Mesothelial cell of epicardium (in vitro differentiated cells): Measurements from ENCODE around the gene HDAC4. TPM values are rescaled to one million over a fixed set of nuclear protein-coding genes. Genes with fewer than 3 reads are reported as not detected.

ENCODE experiments used
- DNase-seq, 2 experiments: peaks; one replicate each; pipeline ENCODE4 v3.0.0; 2021; ENCODE audit warnings: low spot score in 2 of 2; ENCODE audit not compliant: unreplicated experiment in 2 of 2
- H3K27ac Mint-ChIP-seq: 2 replicates; pipeline ENCODE4 v1.8.0; 2021; ENCODE audit warnings: mixed read lengths
- H3K27me3 Mint-ChIP-seq: 2 replicates; pipeline ENCODE4 v1.8.0; 2021; ENCODE audit warnings: low read depth, mixed read lengths
- H3K36me3 Mint-ChIP-seq: 2 replicates; pipeline ENCODE4 v1.8.0; 2021; ENCODE audit warnings: mixed read lengths
- H3K4me1 Mint-ChIP-seq: 2 replicates; pipeline ENCODE4 v1.8.0; 2021; ENCODE audit warnings: mixed read lengths
- H3K4me3 Mint-ChIP-seq: 2 replicates; pipeline ENCODE4 v1.8.0; 2021; ENCODE audit warnings: mild to moderate bottlenecking, moderate library complexity, mixed read lengths
- H3K9me3 Mint-ChIP-seq: 2 replicates; pipeline ENCODE4 v1.8.0; 2021; ENCODE audit warnings: mixed read lengths
- total RNA-seq: library from RNA; stranded (reverse); gene quantifications from 3 replicates; pipeline ENCODE4 v1.2.1, GENCODE V29; 2021
- TF ChIP-seq, protein P1 (sequence below): fragments of 200-600 bp; sonication (generic); IDR thresholded peaks from one replicate; pipeline ENCODE4 v1.5.0; 2021; ENCODE audit warnings: antibody characterized with exemption; ENCODE audit not compliant: unreplicated experiment

HDAC4 gene
- total RNA-seq, 1 donor from 2014 or later, result 59.2 TPM

DNA sequence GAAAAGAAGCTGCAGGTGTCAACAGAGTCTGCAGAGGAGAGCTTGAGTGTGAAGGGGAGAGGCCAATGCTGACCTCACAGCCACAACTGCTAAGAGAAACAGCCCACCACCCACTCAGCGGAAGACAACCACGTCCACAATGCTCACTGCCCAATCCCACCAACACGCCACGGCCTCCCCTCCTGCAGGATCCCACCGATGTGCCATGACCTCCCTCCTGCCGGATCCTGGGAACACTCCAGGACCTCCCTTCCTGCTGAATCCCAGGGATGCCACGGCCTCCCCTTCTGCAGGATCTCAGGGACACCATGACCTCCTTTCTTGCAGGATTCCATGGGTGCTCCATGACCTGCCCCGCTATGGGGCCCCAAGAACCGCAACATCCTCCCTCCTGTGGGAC lies 285.2 kb downstream of the HDAC4 start:
- Mint-ChIP-seq H3K36me3 (peaks cover 4% of the 10 kb centered on the region), H3K27ac (no peak overlapping the region), H3K4me3 (no peak overlapping the region), H3K27me3 (no peaks in the 10 kb centered on the region), H3K4me1 (peaks cover 14% of the 10 kb centered on the region), H3K9me3 (no peaks in the 10 kb centered on the region)
- TF ChIP-seq, protein P1, sequence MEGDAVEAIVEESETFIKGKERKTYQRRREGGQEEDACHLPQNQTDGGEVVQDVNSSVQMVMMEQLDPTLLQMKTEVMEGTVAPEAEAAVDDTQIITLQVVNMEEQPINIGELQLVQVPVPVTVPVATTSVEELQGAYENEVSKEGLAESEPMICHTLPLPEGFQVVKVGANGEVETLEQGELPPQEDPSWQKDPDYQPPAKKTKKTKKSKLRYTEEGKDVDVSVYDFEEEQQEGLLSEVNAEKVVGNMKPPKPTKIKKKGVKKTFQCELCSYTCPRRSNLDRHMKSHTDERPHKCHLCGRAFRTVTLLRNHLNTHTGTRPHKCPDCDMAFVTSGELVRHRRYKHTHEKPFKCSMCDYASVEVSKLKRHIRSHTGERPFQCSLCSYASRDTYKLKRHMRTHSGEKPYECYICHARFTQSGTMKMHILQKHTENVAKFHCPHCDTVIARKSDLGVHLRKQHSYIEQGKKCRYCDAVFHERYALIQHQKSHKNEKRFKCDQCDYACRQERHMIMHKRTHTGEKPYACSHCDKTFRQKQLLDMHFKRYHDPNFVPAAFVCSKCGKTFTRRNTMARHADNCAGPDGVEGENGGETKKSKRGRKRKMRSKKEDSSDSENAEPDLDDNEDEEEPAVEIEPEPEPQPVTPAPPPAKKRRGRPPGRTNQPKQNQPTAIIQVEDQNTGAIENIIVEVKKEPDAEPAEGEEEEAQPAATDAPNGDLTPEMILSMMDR, result no peak
- no peak for DNase-seq

DNA sequence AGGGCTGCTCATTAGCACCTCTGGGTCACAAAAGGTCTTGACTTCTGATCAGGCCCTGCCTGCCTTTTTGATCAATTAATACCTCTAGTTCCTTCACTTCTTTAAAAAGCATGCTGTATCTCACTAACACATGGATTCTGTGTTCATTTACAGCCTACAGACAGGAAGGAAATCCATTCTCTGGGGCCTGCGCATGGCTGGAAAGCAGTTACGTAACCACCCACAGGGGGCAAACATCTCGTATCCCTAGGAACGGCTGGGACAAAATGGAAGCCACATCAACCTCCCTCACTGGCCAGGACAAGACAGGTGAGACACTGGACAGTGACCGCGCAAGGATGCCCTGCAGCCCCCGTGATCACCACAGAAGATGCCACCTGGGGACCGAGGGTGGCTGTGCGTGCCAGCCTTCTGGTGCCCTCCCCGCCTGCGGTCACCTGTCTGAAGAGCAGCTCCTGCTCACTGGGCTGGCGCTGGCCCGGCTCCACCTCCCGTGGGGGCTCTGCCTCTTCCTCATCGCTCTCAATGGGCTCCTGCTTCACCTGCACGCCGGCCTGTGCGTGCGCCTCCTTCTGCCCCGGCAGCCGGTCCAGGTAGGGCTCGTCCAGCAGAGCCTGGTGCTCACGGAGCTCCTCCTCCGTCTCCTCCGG lies 286.1 kb downstream of the HDAC4 start:
- Mint-ChIP-seq H3K27ac (no peak overlapping the region), H3K36me3 (peaks cover 4% of the 10 kb centered on the region), H3K27me3 (no peaks in the 10 kb centered on the region), H3K4me1 (peaks cover 14% of the 10 kb centered on the region), H3K4me3 (no peak overlapping the region), H3K9me3 (no peaks in the 10 kb centered on the region)
- TF ChIP-seq, protein P1, result no peak
- DNase-seq, result no peak

DNA sequence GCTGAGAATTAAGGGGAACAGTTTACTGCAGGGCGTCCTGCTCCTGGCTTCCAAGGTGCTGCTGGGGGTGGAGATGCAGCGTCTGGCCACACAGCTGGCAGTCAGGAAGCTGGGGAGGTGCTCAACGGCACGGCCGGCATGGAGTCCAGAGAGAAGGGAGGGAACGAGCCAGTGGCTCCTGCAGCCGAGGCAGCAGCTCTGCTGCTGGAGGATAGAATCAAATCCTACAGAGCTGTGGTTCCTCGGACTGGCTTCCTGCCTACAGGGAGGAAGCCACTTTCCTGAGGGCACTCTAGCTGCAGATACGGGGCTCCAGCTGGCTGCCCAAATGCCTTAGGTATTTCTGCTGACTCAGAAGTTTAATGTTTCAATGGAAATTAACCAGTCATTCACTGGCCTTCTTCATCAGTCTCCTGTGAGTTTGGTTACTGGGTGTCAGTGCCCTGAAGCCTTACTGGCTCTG lies 286.7 kb downstream of the HDAC4 start:
- peak overlapping the region; percentile 48 for H3K27ac Mint-ChIP-seq
- no peak for DNase-seq
- TF ChIP-seq, protein P1, result no peak
- no peaks in the 10 kb centered on the region for H3K27me3 Mint-ChIP-seq
- no peak overlapping the region for H3K4me3 Mint-ChIP-seq
- peaks cover 14% of the 10 kb centered on the region for H3K4me1 Mint-ChIP-seq
- H3K9me3 Mint-ChIP-seq, result no peaks in the 10 kb centered on the region
- peaks cover 4% of the 10 kb centered on the region for H3K36me3 Mint-ChIP-seq

DNA sequence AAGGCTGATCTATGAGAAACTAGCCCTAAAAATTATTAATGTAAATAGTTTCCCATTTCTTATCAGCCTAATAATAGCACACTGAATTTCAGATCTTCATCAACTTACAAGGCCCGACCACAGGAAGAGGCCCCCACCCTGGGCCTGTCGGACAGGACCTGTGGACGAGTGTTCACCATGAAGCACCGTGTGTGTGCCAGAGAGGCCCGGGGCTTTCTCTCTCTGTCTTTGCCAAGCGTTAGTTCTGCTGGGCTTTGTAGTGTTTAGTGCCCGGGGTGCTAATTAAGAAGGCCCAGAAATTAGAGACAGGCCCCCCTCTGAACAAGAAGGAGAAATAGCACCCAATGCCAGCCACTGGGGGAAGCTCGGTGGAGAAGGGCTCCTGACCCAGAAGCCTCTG lies 287.2 kb downstream of the HDAC4 start:
- H3K27me3 Mint-ChIP-seq, result no peaks in the 10 kb centered on the region
- no peaks in the 10 kb centered on the region for H3K9me3 Mint-ChIP-seq
- H3K4me1 Mint-ChIP-seq, result peaks cover 14% of the 10 kb centered on the region
- TF ChIP-seq, protein P1, result no peak
- no peak for DNase-seq
- H3K36me3 Mint-ChIP-seq, result peaks cover 4% of the 10 kb centered on the region
- H3K4me3 Mint-ChIP-seq, result no peak overlapping the region
- H3K27ac Mint-ChIP-seq, result peak overlapping the region; percentile 48

DNA sequence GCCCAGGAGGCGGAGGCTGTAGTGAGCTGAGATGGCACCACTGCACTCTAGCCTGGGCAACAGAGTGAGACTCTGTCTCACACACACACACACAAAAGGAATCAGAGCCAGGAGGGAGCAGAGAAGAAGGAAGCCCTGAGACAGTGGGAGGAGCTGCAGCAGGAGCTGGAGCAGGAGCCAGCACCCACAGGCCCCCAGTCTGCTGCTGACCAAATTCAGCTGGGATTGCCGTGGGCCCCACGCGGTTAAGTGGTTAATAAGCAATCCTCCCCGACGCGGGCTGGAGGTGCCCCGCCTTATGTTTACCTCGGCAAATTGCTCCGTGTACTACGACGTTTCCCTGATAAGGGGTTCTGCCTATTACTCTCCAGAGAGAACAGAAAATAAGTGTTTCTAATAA lies 287.6 kb downstream of the HDAC4 start:
- H3K27ac Mint-ChIP-seq, result peak overlapping the region; percentile 48
- no peaks in the 10 kb centered on the region for H3K9me3 Mint-ChIP-seq
- H3K27me3 Mint-ChIP-seq, result no peaks in the 10 kb centered on the region
- TF ChIP-seq, protein P1, result no peak
- DNase-seq, result no peak
- no peak overlapping the region for H3K4me3 Mint-ChIP-seq
- peaks cover 3% of the 10 kb centered on the region for H3K36me3 Mint-ChIP-seq
- H3K4me1 Mint-ChIP-seq, result peaks cover 14% of the 10 kb centered on the region
